GM19193 (cell line): ENCODE measurements around the gene CEP128.

Source experiments
- POLR2A ChIP-seq: IDR thresholded peaks from 4 replicates; pipeline ENCODE4 v1.6.1; 2011; ENCODE audit not compliant: insufficient read depth, insufficient read length; ENCODE audit errors: extremely low read depth

The CEP128 gene

GRCh38 chr14:80941241-80942185, at the start of gene CEP128:
Gene CEP128, minus strand, starts transcription at chr14:80941738.
- peak; percentile 58 for TF ChIP-seq POLR2A

DNA sequence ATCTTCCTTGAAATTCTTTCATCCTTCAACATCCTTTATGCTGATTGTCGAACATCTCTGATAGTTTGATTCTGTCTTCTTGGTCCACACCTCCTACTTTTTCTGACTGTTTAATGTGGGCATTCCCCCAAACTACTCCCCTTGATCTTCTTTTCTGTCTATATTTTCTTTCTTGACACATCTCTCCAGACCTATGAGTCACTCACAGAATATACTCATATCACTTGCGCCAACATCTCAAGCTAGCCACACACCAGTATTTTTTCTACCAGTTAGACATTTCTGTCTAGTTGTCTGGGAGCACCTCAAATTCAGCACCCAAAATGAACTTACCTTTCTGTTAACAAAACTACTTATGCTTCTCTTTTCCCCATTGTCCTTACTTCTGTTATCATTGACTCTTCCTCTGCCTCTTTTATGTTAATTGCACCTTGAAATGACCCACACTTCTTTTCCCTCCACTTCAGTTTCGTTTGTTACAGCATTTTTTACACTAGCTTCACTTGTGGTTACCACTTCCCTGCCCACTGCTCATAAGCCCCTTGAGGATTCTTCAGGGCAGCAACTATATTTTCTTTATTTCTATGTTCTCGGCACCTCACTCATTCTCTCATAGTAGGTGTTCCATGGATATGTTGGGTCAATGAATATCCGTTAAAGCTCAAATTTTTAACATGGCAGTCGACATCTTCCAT, 47.3 kb upstream of the CEP128 start:
- no peak for TF ChIP-seq POLR2A

- TF ChIP-seq POLR2A: no peak
Measured at GRCh38 chr14:80988192-80988591, 46.7 kb upstream of the CEP128 start.

GRCh38 chr14:80987235-80988032, 45.9 kb upstream of the CEP128 start:
- TF ChIP-seq POLR2A: no peak

DNA sequence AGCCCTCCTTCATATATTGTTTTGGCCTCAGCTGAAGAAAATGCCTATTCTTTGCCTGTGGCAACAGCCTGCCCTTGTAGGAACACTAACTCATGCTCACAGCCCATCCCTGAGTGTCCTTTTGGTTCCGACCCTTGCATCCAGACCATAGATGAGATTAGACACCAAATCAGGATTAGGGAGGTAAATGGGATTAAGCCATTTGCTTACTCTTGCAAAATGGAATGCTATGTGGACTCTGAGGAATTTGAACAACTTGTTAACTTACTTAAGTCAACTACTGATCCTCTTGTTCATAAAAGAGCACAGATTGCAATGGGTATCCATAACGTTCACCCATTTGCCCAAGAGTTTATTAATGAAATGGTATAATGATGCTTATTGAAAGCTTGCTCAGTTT, 41.2 kb upstream of the CEP128 start:
- TF ChIP-seq POLR2A: no peak

- no peak for TF ChIP-seq POLR2A
Measured at GRCh38 chr14:80981673-80982072, 40.1 kb upstream of the CEP128 start.

- no peak for TF ChIP-seq POLR2A
Measured at GRCh38 chr14:80981156-80981555, 39.6 kb upstream of the CEP128 start.

DNA sequence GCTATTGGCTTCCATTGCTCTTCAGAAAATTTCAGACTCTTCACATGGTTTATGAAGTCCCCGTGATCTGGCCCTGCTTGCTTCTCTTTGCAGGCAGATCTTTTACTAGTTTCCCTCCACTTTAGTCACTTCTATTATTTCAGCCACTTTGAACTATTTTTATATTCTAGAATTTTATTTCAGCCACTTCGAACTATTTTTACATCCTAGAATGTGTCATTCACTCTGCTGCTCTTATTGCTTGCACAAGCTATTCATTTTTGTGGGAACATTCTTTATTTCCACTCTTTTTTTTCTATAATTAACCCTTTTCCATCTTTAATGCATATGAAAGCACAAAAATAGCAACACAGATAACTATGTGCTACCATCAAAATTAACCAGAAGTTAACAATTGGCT, 38.4 kb upstream of the CEP128 start:
- no peak for TF ChIP-seq POLR2A

DNA sequence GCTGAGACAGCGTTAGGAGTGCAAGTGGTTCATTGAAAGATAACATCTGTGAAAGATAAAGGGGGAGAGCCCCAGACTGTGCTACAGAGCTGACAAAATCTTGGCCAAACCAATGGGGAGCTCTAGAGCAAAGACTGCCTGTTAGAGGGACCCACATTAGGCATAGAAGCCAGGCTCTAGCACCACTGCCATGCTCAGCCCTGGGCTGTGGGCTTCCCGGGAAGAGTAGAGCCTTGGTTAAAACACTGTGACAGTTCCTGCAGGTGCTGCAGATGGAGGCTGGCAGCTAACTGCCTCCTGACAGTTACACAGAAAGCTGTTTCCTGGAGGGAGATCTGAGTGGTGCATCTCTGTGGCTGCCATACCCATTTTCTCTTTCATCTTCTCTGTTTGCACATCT, 36.9 kb upstream of the CEP128 start:
- TF ChIP-seq POLR2A: no peak

DNA sequence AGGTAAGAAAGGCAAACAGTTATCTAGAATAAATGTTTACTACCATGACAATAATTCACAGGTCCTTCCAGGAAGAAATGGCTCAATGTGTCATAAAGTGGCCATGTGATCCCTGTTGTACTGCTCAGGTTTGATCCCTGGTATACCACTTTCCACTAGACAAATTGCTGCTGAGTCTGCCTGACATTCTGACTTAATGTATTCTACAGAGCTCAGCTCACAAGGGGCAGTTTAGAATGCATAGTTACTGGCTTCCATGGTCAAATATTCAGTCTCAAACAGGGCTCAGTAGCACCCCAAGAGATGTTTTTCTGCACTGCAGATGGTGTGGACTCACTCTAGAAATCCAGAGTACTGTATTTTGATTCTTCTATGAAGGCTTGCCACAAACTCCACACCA, 35.7 kb upstream of the CEP128 start:
- no peak for TF ChIP-seq POLR2A

- TF ChIP-seq POLR2A: no peak
Measured at GRCh38 chr14:80974679-80975078, 33.1 kb upstream of the CEP128 start.

DNA sequence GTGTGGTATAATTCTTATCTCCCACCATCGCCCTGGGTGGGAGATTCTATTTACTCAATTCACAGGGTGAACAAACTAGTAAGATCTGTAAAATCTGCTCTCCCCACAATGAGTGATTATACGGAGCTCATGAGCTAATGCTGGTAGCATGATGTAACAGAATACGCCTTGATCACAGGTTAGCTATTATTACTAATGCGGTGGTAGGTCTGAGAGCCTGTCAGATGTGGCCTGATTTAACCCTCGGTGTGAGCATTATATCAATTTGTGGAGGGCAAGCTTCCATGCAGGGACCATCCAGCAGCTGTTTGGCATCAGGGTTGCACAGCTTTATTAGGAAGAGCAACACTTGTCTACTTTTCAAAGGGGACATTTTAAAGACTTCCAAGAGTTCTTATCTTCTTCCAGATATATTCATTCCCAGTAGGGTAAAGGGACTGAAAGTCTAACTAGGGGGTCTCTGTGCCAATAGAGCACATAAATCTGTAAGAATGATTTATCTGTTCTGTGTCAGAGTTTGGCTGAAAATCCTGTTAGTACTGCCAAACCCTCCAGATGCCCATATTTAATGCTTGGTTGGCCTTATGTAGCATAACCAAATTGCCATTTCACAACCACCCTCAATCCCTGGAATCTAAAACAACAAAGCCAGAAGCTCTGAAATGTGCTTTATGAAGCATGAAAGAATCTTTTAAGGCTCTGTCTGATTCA, 32.5 kb upstream of the CEP128 start:
- no peak for TF ChIP-seq POLR2A

DNA sequence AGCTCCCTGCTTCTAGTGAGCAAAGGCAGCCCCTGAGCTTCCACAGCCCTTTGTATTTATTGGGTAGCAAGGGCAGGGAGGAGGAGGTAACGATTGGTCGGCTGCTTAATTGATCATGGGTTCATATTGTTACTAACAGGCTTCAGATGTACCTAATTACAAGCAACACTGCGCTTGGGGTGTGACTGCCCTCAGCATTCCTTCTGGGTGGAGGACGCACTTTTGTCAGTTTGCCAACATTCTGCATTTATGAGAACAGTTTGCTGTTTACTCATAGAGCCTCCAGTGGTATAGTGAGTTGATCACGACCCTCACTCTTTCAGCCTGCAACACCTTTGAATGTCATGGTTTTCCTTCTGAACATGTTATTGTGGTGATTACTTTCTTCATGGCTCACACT, 23.5 kb upstream of the CEP128 start:
- no peak for TF ChIP-seq POLR2A

GRCh38 chr14:80959496-80959895, 18.0 kb upstream of the CEP128 start:
- TF ChIP-seq POLR2A: no peak
